IMR-90 (cell line): ENCODE measurements around the gene GRK5. TPM values are rescaled to one million over a fixed set of nuclear protein-coding genes. Genes with fewer than 3 reads are reported as not detected.

Experiments used
- ATAC-seq: fragments of 200-7000 bp; cut with Tn5 transposase; 2 replicates; pipeline ENCODE4 v1.9.1; 2020; ENCODE audit warnings: low read depth, mild to moderate bottlenecking, moderate library complexity
- BruUV-seq: library from RNA; stranded (reverse); fragments of 400-500 nt; replicated peaks from 2 replicates; lab custom pipeline; 2021; lab: Mats Ljungman, UMichigan
- CTCF ChIA-PET: fragments of 300-600 bp; formaldehyde crosslinking; extraction: SDS; loops from one replicate; lab custom pipeline; 2021; ENCODE audit warnings: antibody characterized with exemption; lab: Yijun Ruan, JAX
- POLR2A ChIA-PET: fragments of 300-600 bp; sonication (Branson Sonifier 250); formaldehyde crosslinking; loops from one replicate; lab custom pipeline; 2022; ENCODE audit warnings: antibody characterized with exemption; ENCODE audit not compliant: unreplicated experiment; lab: Charles Lee
- DNase-seq: peaks from one replicate; pipeline ENCODE4 v3.0.0; 2013
- H2AFZ ChIP-seq: replicated peaks from 2 replicates; pipeline ENCODE3; 2013; ENCODE audit warnings: low read length, mild to moderate bottlenecking; ENCODE audit not compliant: poor library complexity
- H2AK5ac ChIP-seq: 2 replicates; pipeline ENCODE4 v1.6.1; 2013; ENCODE audit warnings: low read depth, low read length, inconsistent platforms
- H2AK9ac ChIP-seq: replicated peaks from 2 replicates; pipeline ENCODE3; 2013; ENCODE audit warnings: mild to moderate bottlenecking, low read depth, low read length, moderate library complexity; ENCODE audit not compliant: poor library complexity
- H2BK120ac ChIP-seq: 2 replicates; pipeline ENCODE4 v1.6.1; 2013; ENCODE audit warnings: low read depth, low read length, inconsistent platforms
- H2BK15ac ChIP-seq: 3 replicates; pipeline ENCODE4 v1.6.1; 2013; ENCODE audit warnings: low read depth, low read length, inconsistent platforms
- H2BK20ac ChIP-seq: 2 replicates; pipeline ENCODE4 v1.6.1; 2013; ENCODE audit warnings: low read depth, mild to moderate bottlenecking, inconsistent platforms, low read length, moderate library complexity
- H2BK5ac ChIP-seq: 2 replicates; pipeline ENCODE4 v1.6.1; 2013; ENCODE audit warnings: mild to moderate bottlenecking, low read depth, low read length, inconsistent platforms; ENCODE audit not compliant: poor library complexity, severe bottlenecking
- H3K14ac ChIP-seq: replicated peaks from 2 replicates; pipeline ENCODE4 v1.6.1; 2013; ENCODE audit warnings: low read depth, low read length, inconsistent platforms
- H3K18ac ChIP-seq: 2 replicates; pipeline ENCODE4 v1.6.1; 2013; ENCODE audit warnings: low read depth, low read length, control low read depth
- H3K23ac ChIP-seq: 2 replicates; pipeline ENCODE4 v1.6.1; 2013; ENCODE audit warnings: low read depth, low read length, inconsistent platforms
- H3K27ac ChIP-seq: 2 replicates; pipeline ENCODE4 v1.5.1; 2013; ENCODE audit warnings: mild to moderate bottlenecking, control low read depth, low read length; ENCODE audit not compliant: insufficient read depth
- H3K27me3 ChIP-seq: 2 replicates; pipeline ENCODE4 v1.6.1; 2013; ENCODE audit warnings: low read length; ENCODE audit not compliant: control insufficient read depth, insufficient read depth
- H3K36me3 ChIP-seq: 2 replicates; pipeline ENCODE4 v1.6.1; 2013; ENCODE audit warnings: low read length, mixed read lengths; ENCODE audit not compliant: control insufficient read depth, insufficient read depth
- H3K4ac ChIP-seq: 2 replicates; pipeline ENCODE4 v1.6.1; 2013; ENCODE audit warnings: low read depth, low read length, inconsistent platforms
- H3K4me1 ChIP-seq: 2 replicates; pipeline ENCODE4 v1.6.1; 2013; ENCODE audit warnings: low read length, mixed read lengths; ENCODE audit not compliant: control insufficient read depth, insufficient read depth
- H3K4me2 ChIP-seq: 2 replicates; pipeline ENCODE4 v1.6.1; 2013; ENCODE audit warnings: low read depth, mild to moderate bottlenecking, control low read depth, low read length, moderate library complexity
- H3K4me3 ChIP-seq: 2 replicates; pipeline ENCODE4 v1.5.1; 2013; ENCODE audit warnings: low read depth, mild to moderate bottlenecking, control low read depth, low read length, moderate library complexity; ENCODE audit not compliant: insufficient read depth
- H3K56ac ChIP-seq: 2 replicates; pipeline ENCODE4 v1.6.1; 2013; ENCODE audit warnings: low read length, inconsistent platforms; ENCODE audit not compliant: insufficient read depth; ENCODE audit errors: extremely low read depth
- H3K79me1 ChIP-seq, 2 experiments: 2 replicates each; pipeline ENCODE4 v1.6.1; 2013; ENCODE audit warnings: low read length in 2 of 2, inconsistent platforms in 1 of 2, low read depth in 1 of 2
- H3K9ac ChIP-seq: 2 replicates; pipeline ENCODE4 v1.6.1; 2013; ENCODE audit warnings: low read depth, low read length, control low read depth
- H3K9me1 ChIP-seq: 2 replicates; pipeline ENCODE4 v1.6.1; 2013; ENCODE audit warnings: low read length, inconsistent platforms; ENCODE audit not compliant: insufficient read depth
- H3K9me3 ChIP-seq: 2 replicates; pipeline ENCODE4 v1.6.1; 2013; ENCODE audit warnings: low read length; ENCODE audit not compliant: control insufficient read depth, insufficient read depth
- H4K20me1 ChIP-seq: 2 replicates; pipeline ENCODE4 v1.6.1; 2013; ENCODE audit warnings: low read length, inconsistent platforms; ENCODE audit not compliant: insufficient read depth
- H4K5ac ChIP-seq: 2 replicates; pipeline ENCODE4 v1.6.1; 2013; ENCODE audit warnings: mild to moderate bottlenecking, low read depth, low read length, control low read depth
- H4K8ac ChIP-seq, 2 experiments: 2 replicates each; pipeline ENCODE4 v1.6.1; 2013; ENCODE audit warnings: low read depth in 2 of 2, low read length in 2 of 2, control low read depth in 1 of 2, inconsistent platforms in 1 of 2
- H4K91ac ChIP-seq: 2 replicates; pipeline ENCODE4 v1.6.1; 2013; ENCODE audit warnings: low read depth, low read length, inconsistent platforms; ENCODE audit not compliant: insufficient read depth
- POLR2A ChIP-seq: IDR thresholded peaks from 2 replicates; pipeline ENCODE4 v1.6.1; 2012; ENCODE audit warnings: mild to moderate bottlenecking, low read depth, low read length
- WGBS, 2 experiments: methylation state at CpG; one replicate each; pipeline versions ENCODE4 v1.1.5 to v1.1.7; 2013; ENCODE audit warnings: missing lambda C conversion rate in 2 of 2; ENCODE audit not compliant: insufficient read length in 1 of 2; ENCODE audit errors: extremely low coverage in 2 of 2; 5-methylcytosine and 5-hydroxymethylcytosine counted together
- dilution Hi-C: fragments of 300-500 bp; cut with HindIII; formaldehyde crosslinking; loops from one replicate; pipeline ENCODE4 v1.14.3; 2018; ENCODE audit warnings: low sequenced_read_pairs; ENCODE audit not compliant: unreplicated experiment
- in situ Hi-C: fragments of 300-500 bp; cut with MboI; formaldehyde crosslinking; loops from 3 replicates; pipeline ENCODE4 v1.14.3; 2019; ENCODE audit warnings: low sequenced_read_pairs, inconsistent platforms, mixed read lengths
- intact Hi-C: fragments of 100-400 bp; cut with micrococcal nuclease; formaldehyde crosslinking; loops from 2 replicates; pipeline ENCODE4 v1.10.0; 2022
- polyA plus RNA-seq, 3 experiments: library from polyadenylated mRNA; depleted of rRNA; stranded (reverse); fragments of >200 nt; gene quantifications; 2 replicates each; pipeline ENCODE4 v1.2.3, GENCODE V29; 2012; ENCODE audit warnings: low replicate concordance in 1 of 3
- total RNA-seq: library from RNA; depleted of rRNA; stranded (reverse); fragments of >200 nt; gene quantifications from 2 replicates; pipeline ENCODE4 v1.2.3, GENCODE V29; 2012
- TF ChIP-seq, protein P1 (sequence below): conservative IDR thresholded peaks from 2 replicates; pipeline ENCODE4 v1.5.1; 2012; ENCODE audit warnings: mild to moderate bottlenecking, low read depth, low read length, improper control_type of control experiment

Gene GRK5
- total and polyA plus RNA-seq, 2 of the 4 experiments (the other 2 are of a cell fraction): 12.9 to 16.3 TPM

DNA sequence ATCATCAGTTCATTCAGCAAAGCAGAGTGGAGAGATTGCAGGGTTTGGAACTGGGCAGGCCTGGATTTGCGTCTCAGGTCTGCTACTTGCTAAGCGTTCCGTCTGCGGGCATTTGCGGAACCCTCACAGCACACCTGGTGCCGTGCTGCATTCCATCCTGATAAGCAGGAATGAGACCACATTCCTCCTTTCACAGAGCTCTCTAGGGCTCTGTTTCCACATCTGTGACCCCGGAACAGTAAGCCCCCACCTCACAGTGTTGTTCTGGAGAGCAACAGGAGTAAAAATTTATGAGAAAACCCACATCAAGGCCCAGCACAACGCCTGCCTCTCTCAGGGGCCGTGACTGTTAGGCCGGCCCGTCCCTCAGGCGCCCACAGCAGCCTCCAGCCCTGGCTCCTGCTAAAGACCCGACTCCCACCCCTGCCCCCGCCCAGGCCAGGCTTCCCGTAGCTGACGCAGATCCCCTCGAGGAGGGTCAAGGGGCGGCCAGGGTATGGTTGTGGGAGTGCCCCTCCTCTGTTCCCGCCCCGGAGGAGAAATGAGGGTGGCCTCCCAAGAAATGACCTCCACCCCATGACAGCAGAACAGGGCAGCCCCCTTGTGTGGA is 206.2 kb downstream of the GRK5 start:
- Histone ChIP-seq H4K5ac (peak overlapping the region; percentile 93), H2AFZ (peak overlapping the region; percentile 48), H3K4me1 (peaks cover 51% of the 10 kb centered on the region), H3K4ac (peak overlapping the region; percentile 94), H4K91ac (peak overlapping the region; percentile 93), H4K20me1 (peaks cover 7% of the 10 kb centered on the region), H3K9me1 (peaks cover 21% of the 10 kb centered on the region), H3K9me3 (no peaks in the 10 kb centered on the region), H2AK9ac (peak overlapping the region; percentile 80), H2BK5ac (peak overlapping the region; percentile 77), H2BK15ac (peak overlapping the region; percentile 78; the same call in 2 of the 3 replicates), H4K8ac (peak overlapping the region; percentile 86 to 90), H3K27ac (peak overlapping the region; percentile 85), H3K4me3 (no peak overlapping the region), H3K56ac (peak overlapping the region; percentile 83), H2BK20ac (peak overlapping the region; percentile 78), H2AK5ac (peak overlapping the region; percentile 96), H3K4me2 (peak overlapping the region; percentile 11; the same call in 1 of the 2 replicates), H3K18ac (peak overlapping the region; percentile 95), H3K14ac (peak overlapping the region; percentile 97), H3K9ac (peak overlapping the region; percentile 73), H3K79me1 (peaks cover 10 to 68% of the 10 kb centered on the region in 2 experiments; a peak in 3 of 4 replicates), H3K23ac (peak overlapping the region; percentile 67), H2BK120ac (peak overlapping the region; percentile 91), H3K27me3 (no peaks in the 10 kb centered on the region), H3K36me3 (peaks cover 24% of the 10 kb centered on the region; the same call in 1 of the 2 replicates)
- in situ Hi-C loops (no loop called here), intact Hi-C loops (loop anchor here (1.0 to 5.0 kb wide), 5 partner anchors 43 to 206 kb away; partner anchors contain the start of gene GRK5), dilution Hi-C loops (no loop called here)
- no peak for DNase-seq
- peak; percentile 58; the same call in 1 of the 2 replicates for TF ChIP-seq POLR2A
- TF ChIP-seq, protein P1, sequence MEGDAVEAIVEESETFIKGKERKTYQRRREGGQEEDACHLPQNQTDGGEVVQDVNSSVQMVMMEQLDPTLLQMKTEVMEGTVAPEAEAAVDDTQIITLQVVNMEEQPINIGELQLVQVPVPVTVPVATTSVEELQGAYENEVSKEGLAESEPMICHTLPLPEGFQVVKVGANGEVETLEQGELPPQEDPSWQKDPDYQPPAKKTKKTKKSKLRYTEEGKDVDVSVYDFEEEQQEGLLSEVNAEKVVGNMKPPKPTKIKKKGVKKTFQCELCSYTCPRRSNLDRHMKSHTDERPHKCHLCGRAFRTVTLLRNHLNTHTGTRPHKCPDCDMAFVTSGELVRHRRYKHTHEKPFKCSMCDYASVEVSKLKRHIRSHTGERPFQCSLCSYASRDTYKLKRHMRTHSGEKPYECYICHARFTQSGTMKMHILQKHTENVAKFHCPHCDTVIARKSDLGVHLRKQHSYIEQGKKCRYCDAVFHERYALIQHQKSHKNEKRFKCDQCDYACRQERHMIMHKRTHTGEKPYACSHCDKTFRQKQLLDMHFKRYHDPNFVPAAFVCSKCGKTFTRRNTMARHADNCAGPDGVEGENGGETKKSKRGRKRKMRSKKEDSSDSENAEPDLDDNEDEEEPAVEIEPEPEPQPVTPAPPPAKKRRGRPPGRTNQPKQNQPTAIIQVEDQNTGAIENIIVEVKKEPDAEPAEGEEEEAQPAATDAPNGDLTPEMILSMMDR: no peak
- peak; percentile 40 for ATAC-seq
- no TSS peak for BruUV-seq
- no CpG with 5 or more reads among the region's 20 CpGs for WGBS, 2 experiments
- ChIA-PET CTCF (interaction anchor here (0.6 to 1.7 kb wide), 3 partner anchors 204 to 219 kb away, joined by 3 to 7 read pairs (median 6); partner anchors contain the start of gene GRK5), POLR2A (no interaction called here)
